Measurements from ENCODE around the gene UQCC3. TPM values are rescaled to one million over a fixed set of nuclear protein-coding genes. Genes with fewer than 3 reads are reported as not detected.
A peak's percentile ranks its signal among the peaks of the same experiment; 100 is the strongest.

The UQCC3 gene
- total and polyA plus RNA-seq, 8 donors = 6.2 to 9.0 (median 6.6) TPM

- Histone ChIP-seq H3K4me1 (peaks cover 14 to 58% of the 10 kb centered on the region in 2 donors), H3K9me3 (no peaks in the 10 kb centered on the region), H3K27me3 (no peaks in the 10 kb centered on the region), H3K36me3 (peaks cover 0 to 42% of the 10 kb centered on the region in 2 donors), H3K4me3 (peak within 1 kb of the TSS; percentile 86 to 90), H3K27ac (peak within 1 kb of the TSS; percentile 89 to 94)
- DNase-seq = peak; percentile 95 to 97 (median 96)
- ATAC-seq = peak; percentile 98
- intact Hi-C loops (cut with DNase I) = no loop called here
- no peak for TF ChIP-seq CTCF (IDR thresholded peaks at IDR 0.05)
Observed at GRCh38 chr11:62665075-62665598, 6.3 kb upstream of the UQCC3 start, which contains the start of the genes C11orf98 and CSKMT. Gene C11orf98, minus strand, starts transcription at chr11:62665210. Its CDS starts 41 bp downstream, at chr11:62665169. Gene CSKMT, plus strand, starts transcription at chr11:62665312. Its CDS starts 568 bp downstream, at chr11:62665880.

GRCh38 chr11:62665599-62666258 is 5.7 kb upstream of the UQCC3 start:
- Histone ChIP-seq H3K9me3 (no peaks in the 10 kb centered on the region), H3K27me3 (no peaks in the 10 kb centered on the region), H3K36me3 (peaks cover 0 to 40% of the 10 kb centered on the region in 2 donors), H3K27ac (peak overlapping the region; percentile 89 to 94), H3K4me1 (peaks cover 20 to 64% of the 10 kb centered on the region in 2 donors), H3K4me3 (peak overlapping the region; percentile 86 to 90)
- DNase-seq (peak in 2 of 4 donors; percentile 53 to 83), ATAC-seq (peak; percentile 53)
- TF ChIP-seq CTCF (IDR thresholded peaks at IDR 0.05) = no peak
- intact Hi-C loops (cut with DNase I) = no loop called here

GRCh38 chr11:62666259-62666926 is 5.1 kb upstream of the UQCC3 start:
- peaks cover 0 to 34% of the 10 kb centered on the region in 2 donors for H3K36me3 ChIP-seq
- intact Hi-C loops (cut with DNase I) = no loop called here
- DNase-seq (no peak), ATAC-seq (no peak)
- peak overlapping the region; percentile 89 to 94 for H3K27ac ChIP-seq
- peak overlapping the region; percentile 86 to 90 for H3K4me3 ChIP-seq
- no peaks in the 10 kb centered on the region for H3K27me3 ChIP-seq
- no peak for TF ChIP-seq CTCF (IDR thresholded peaks at IDR 0.05)
- H3K4me1 ChIP-seq = peaks cover 24 to 69% of the 10 kb centered on the region in 2 donors
- H3K9me3 ChIP-seq = no peaks in the 10 kb centered on the region

- no peak for TF ChIP-seq CTCF (IDR thresholded peaks at IDR 0.05)
- H3K4me1 ChIP-seq = peaks cover 24 to 72% of the 10 kb centered on the region in 2 donors
- intact Hi-C loops (cut with DNase I) = no loop called here
Observed at GRCh38 chr11:62667460-62667859, 4.0 kb upstream of the UQCC3 start.

More at GRCh38 chr11:62667460-62667859, 4.0 kb upstream of the UQCC3 start:
- DNase-seq (no peak), ATAC-seq (no peak)
- no peak overlapping the region for H3K4me3 ChIP-seq
- H3K9me3 ChIP-seq = no peaks in the 10 kb centered on the region
- H3K36me3 ChIP-seq = peaks cover 0 to 23% of the 10 kb centered on the region in 2 donors
- H3K27ac ChIP-seq = no peak overlapping the region
- no peaks in the 10 kb centered on the region for H3K27me3 ChIP-seq

Measured in left lung (tissue), 10 donors.